HG02885 (cell line): ENCODE measurements around the gene TTLL9.
"Not testable (repeated sequence)": the region's sequence is repeated elsewhere in the genome, so short reads cannot be mapped to it uniquely, and the experiment has no call there.

ENCODE experiments used
- ATAC-seq: cut with Tn5 transposase; IDR thresholded peaks from one replicate; pipeline ENCODE4 v1.9.1; 2021; ENCODE audit warnings: mild to moderate bottlenecking; ENCODE audit not compliant: unreplicated experiment, poor library complexity

TTLL9 gene

GRCh38 chr20:31914170-31914569 lies 43.7 kb downstream of the TTLL9 start:
- no peak for ATAC-seq

- no peak for ATAC-seq
These were observed 45.3 kb downstream of the TTLL9 start for GRCh38 chr20:31915491-31916280.

- ATAC-seq: no peak
These were observed 46.3 kb downstream of the TTLL9 start for GRCh38 chr20:31916708-31917107.

- ATAC-seq: not testable (repeated sequence)
These were observed 47.6 kb downstream of the TTLL9 start for GRCh38 chr20:31917962-31918412.

- no peak for ATAC-seq
These were observed 48.2 kb downstream of the TTLL9 start for GRCh38 chr20:31918466-31919105.

GRCh38 chr20:31919410-31920155 lies 49.1 kb downstream of the TTLL9 start:
- ATAC-seq: no peak

GRCh38 chr20:31920275-31920855 lies 49.9 kb downstream of the TTLL9 start:
- ATAC-seq: no peak

- not testable (repeated sequence) for ATAC-seq
These were observed 51.0 kb downstream of the TTLL9 start for GRCh38 chr20:31921480-31921879.

- ATAC-seq: no peak
These were observed 51.7 kb downstream of the TTLL9 start for GRCh38 chr20:31922181-31922580.

GRCh38 chr20:31922588-31922987 lies 52.2 kb downstream of the TTLL9 start:
- ATAC-seq: no peak

GRCh38 chr20:31923388-31924331 lies 53.2 kb downstream of the TTLL9 start:
- ATAC-seq: peak; percentile 68

- ATAC-seq: no peak
These were observed 54.1 kb downstream of the TTLL9 start for GRCh38 chr20:31924561-31924960.

- no peak for ATAC-seq
These were observed 55.2 kb downstream of the TTLL9 start for GRCh38 chr20:31925631-31926030.

GRCh38 chr20:31926493-31926892 lies 56.1 kb downstream of the TTLL9 start:
- no peak for ATAC-seq

GRCh38 chr20:31927627-31928159 lies 57.3 kb downstream of the TTLL9 start:
- ATAC-seq: no peak

GRCh38 chr20:31929631-31930030 lies 59.2 kb downstream of the TTLL9 start:
- not testable (repeated sequence) for ATAC-seq

GRCh38 chr20:31930779-31931178 lies 60.3 kb downstream of the TTLL9 start:
- ATAC-seq: no peak

GRCh38 chr20:31933698-31934097 lies 63.3 kb downstream of the TTLL9 start:
- no peak for ATAC-seq

- no peak for ATAC-seq
These were observed 64.1 kb downstream of the TTLL9 start for GRCh38 chr20:31934491-31934890.
